Activated CD4-positive, alpha-beta T cell treated with anti-CD3 and anti-CD28 coated beads, Interleukin-2, Interleukin-4, amounts not matched to agents 100 ng/mL and 50 ng/mL, durations not matched to agents 16 hours and 8 hours (primary cell): ENCODE results near the gene PCCA.

Source experiments
- DNase-seq: peaks from one replicate; pipeline ENCODE4 v3.0.0-alpha.2; 2020; ENCODE audit warnings: low spot score

PCCA gene

DNA sequence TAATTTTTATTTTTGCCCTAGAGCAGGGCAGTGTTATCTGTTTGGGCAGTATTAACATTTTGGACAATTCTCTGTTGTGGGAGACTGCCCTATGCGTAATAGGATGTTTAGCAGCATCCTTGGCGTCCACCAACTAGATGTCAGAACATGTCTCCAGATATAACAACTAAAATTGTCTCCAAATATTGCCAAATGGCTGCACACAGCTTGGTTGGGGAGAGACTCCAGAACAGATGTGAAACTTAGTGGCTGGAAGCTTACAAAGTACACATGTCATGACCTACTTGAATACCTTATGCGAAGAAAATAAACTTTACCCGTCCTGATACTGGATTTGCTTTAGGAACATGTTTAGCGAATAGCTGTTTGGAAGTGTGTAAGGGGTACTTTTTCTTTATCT is 376.7 kb downstream of the PCCA start:
- DNase-seq = no peak

DNA sequence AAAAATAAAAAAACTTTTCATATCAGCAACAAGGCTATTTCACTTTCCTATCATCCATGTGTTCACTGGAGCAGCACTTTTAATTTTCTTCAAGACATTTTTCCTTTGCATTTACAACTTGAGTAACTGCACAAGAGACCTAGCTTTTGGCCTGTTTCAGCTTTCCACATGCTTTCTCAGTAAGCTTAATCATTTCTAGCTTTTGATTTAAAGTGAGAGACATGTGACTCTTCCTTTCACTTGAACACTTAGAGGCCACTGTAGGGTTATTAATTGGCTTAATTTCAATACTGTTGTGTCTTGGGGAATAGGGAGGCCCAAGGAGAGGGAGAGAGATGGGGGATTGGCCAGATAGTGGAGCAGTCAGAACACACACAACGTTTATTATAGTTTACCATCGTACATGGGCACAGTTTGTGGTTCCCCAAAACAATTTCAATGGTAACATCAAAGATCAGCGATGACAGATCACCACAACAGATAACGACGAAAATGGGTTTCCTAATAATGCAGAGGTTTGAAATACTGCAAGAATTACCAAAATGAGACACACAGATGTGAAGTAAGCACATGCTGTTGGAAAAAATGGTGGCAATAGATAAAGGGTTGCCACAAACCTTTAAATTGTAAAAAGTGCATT is 382.1 kb downstream of the PCCA start:
- peak; percentile 49 for DNase-seq

DNA sequence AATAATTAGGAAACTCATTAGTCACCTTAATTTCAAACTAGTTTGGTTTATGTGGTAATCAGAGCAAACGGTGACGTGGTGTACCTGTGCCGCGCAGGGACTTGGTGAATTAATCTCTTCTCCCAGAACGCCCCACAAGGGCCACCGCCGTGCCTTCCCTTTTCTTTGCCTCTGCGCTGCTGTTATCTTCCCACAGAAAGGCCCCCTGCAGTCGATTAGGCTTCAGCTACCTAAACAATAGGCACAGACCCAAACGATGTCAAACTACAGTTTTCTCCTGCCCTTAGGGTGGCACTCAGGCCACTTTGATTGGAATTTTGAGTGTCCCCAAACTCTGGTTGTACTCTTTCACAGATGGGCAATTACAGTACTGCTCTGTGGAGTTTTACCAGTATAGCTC is 384.2 kb downstream of the PCCA start:
- DNase-seq = no peak

DNA sequence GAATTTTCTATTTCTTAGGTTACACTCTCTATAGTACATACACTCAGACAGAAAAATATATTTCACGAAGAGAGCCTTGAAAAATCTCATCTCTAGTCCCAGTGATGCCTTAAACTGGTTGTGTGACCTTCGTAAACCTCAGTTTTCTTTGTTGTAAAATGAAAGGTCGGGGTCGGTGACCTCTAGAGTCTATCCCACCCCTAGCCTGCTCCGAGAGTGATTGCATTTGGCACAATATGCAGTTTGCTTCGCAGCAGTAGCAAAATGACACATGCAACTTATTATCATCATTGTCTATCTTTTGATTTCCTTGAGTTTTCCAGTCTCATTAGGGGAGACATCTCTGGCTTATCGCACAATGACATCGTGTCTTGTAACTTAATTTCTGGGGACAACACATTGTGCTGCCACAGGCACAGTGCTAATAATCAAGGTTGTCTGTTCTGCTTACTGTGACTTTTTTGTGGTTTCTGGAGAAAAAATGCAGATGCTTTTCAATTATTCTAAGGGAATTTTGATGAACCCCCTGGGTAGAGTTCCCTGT is 384.7 kb downstream of the PCCA start:
- no peak for DNase-seq

DNA sequence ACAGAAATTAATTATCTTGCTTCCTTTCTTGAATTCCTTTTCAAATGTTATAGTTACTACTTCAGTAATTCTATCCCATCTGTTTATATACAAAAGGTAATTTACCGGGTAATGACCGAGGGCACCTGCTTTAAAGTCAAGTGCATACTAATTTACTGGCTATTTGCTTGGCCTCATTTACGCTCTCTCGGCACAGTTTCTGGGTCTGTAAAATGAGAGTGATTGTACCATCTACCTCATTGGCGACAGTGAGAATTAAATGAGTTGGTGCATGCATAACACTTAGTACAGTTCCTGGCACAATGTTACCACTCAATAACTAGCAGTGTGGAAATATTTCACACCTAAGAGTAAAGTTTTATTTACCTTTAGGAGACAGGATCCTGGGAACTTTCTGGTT is 388.1 kb downstream of the PCCA start:
- DNase-seq = no peak

DNA sequence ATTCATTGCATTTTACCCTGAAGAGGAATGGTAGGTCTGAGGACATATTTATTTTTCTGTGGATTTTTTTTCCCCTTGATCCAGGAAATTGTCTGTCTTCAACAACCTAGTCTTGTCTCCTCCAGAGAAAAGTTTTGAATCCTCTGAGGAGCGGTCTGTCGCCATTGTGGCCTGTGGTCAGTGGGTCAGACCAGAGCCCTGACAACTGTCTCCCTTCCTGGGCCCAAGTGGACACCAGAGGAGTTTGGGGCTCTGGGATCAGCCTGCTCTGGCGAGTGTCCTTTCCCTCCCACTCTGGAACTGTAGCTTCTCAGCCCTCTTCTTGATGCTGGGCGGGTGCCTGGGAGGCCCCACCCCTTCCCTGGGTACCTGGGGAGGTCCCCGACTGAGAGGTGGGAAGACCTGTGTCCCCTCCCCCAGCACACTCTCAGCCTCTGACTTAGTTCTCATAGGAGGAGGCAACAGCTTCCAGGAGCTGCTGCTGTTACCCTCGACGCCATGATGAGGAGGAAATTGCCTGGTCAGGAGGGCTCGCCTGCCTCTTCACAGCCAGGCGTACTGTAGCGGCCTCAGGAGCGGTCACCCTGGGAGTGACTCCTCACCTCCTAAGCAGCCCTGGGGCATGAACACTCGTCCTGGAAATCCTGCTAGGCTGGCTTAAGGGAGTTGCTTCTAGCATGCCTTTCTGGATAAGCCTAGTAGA is 389.4 kb downstream of the PCCA start:
- DNase-seq = no peak

DNA sequence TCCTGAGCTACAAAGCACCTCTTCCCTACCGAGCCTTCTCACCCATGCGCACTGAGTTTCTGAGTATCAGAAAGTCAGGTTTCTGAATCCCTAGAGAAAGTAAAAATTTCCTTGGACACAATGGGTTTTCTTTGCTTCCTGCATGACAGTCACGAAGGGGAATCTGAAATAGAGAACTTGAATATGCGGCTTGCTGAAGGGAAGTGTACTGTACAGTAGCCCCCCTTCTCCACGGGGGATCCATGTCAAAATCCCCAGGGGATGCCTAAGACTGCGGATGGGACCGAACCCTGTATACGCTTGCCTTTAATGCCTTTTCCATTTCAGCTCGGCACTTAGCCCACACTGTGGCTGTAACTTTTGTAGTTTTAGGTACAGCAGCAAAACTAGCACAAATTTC is 391.8 kb downstream of the PCCA start:
- DNase-seq = no peak

DNA sequence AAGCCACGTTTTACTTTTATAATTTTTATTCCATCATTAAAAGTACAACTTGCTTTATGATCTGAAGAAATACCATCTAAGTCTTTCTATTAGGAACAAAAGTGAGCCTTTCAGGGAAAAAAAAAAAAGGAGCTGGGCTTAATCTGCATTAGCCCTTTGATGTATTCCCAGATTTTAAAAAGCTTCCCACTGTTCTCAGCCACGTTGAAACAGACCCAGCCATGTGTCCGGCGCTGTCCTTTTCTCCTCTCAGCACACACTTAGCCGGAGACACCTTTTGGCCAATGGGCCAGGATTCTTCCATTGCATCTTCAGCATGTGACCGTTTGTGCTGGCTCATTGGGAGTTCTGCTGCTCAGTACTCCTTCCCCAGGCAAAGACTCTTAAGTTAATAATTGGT is 394.2 kb downstream of the PCCA start:
- DNase-seq = no peak

DNA sequence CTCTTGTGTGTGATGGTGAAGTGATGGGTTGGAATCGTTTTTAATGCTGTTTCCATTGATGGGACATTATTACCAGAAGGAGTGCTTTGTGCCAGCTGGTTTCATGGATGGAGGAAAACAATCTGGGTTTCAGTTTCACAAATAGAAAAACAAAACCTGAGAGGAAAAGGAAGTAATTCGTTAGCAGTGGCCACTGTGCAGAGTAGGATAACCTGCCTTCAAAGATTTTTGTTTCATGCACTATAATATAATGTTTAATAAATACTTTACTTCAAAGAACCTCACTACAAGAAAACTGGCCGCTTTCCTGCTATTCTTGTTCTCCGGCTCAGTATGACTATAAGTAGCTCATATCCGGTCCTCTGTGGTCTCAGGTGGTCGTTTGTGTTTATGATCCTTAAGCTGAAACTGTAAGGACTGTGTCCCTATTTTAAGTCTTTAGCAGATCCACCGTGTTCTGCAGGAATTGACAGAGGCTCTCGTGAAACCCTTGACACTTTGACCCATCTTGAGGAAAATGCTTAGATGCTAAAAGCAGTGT is 395.0 kb downstream of the PCCA start:
- DNase-seq = no peak

DNA sequence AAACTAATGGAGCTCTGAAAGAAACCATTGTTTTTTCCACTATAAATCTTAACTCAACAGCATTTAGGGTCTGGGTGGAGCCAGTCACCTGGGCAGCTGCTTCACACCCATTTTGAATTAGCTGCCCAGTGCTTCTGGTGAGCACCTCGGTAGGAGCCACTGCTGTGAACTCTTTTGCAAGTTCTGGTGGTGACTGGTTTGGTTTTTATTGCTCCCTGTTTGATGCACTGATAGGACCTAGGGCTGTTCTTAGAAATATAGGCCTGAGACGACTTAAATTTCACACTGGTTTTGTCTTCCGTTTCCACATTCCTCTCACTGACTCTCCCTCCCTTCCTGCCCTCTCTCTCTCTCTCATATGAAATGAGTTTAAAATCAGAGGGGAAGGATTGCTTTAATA is 395.8 kb downstream of the PCCA start:
- peak; percentile 18 for DNase-seq

DNA sequence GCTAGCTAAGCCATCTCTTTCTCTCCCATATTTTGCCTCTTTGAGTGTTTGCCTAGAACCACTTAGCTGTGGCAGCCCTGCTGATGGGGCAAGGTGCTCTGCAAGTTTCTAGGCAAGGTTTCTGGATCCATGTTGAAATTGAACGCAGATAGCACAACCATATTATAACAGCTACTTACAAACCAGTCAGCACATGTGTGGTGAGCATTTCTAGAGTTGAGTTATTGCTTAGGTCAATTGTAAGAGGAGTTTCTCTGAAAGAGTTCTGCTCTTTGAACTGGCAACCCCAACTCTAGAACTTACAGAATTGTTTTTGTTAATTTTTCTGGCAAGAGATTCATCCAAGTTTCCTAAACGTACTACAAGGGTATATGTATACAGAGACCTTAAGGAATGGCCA is 396.4 kb downstream of the PCCA start:
- no peak for DNase-seq

DNA sequence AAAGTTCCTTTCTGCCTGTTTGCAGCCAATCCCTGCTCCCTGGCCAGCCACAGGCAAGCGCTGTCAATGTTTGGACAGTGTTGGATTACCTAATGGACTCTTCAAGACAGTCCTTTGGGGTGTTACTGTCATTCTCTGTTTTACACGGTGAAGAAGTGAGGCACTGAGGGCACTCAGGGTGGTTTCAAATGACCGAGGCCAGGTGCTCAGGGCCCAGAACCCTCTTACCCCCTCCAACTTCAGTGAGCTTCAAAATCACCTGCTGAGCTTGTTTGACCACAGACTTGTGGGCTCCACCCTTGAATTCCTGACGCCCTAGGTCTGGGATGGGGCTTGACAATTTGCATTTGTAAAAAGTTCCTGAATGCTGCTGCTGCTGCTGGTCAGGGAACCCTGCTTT is 401.8 kb downstream of the PCCA start:
- DNase-seq = no peak

DNA sequence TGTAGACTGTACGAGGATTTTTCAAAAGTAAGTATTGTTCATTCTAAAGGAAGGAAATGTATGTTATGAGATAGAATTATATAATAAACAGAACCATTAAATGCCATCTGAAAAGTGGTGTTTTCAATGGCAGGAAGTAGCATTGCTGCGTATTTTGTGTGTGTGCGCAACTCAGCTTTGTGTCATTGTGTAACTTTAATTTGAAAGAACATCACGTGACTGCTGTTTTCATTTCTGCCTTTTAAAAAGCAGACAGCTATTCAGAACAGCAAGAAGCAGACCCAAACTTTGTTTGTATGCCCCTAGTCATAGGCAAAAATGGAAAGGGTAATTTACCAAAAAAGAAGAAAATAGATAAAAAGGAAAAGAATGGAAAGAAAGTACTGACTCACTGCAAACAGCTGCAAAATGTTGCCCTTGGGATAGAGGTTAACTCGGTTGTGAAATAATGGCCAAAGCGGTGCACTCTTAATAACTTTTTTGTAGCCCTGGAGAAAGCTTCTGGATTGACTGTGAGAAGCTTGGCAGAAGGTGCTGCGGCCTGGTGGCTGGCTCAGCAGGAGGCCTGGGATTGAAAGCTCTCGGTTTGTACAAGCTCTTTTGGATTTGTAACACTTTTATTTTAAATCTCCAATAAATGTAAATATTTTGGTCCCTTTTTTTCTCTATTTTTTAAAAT is 402.4 kb downstream of the PCCA start:
- no peak for DNase-seq

DNA sequence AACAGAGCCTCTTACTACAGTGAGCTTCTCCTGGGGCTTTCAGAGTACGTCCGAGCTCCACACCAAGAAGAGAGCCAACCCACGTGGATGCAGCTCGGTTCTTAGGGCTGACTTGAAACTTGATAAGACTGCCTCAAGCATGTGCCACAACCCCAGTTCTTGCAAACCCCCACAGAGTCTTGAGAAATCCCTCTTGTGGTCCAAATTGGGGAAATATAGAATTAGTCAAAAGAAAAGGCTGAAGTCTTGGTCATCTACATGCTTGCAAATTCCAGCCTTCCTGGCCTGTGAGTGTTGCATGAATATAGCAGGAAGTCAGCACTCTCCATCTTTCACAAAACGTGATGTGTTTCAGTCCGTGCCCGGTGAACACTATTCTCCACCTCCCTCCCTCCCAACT is 404.5 kb downstream of the PCCA start:
- no peak for DNase-seq

DNA sequence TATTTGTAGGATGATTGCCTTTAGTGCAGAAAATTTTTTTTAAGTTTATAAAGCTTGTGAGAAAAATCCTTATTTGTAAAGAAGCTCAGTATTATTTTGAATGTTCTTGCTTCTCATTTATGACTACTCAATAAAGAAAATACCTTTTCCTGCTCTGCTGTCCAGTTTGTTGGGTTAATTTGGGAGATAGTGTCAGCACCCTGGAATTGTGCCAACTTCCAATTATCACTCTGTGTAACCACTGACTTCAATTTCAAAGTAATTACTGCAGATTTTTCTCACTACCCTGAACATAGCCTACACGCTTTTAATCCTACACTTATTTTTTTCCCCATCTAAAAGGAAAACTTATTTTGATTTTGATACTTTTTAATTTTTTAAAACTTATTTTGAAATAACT is 406.6 kb downstream of the PCCA start:
- no peak for DNase-seq

DNA sequence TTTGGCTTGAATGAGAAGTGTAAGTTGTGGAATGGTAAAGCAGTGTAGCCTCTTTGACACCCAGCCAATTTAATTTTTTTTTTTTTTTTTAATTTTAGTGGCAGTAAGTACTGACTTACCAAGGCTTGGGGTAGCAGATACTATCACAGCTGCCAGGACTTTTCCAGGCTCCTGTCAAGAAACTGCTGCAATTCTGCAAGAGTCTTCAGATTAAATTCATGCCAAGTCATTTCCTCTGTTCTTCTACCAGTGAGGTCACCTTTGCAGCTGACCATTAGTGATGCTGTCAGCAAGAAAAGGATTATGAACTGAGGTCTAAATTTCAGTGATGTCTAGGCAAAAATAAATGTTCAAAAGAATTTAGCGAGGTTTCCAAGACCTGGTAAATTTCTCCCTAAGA is 408.5 kb downstream of the PCCA start:
- no peak for DNase-seq

DNA sequence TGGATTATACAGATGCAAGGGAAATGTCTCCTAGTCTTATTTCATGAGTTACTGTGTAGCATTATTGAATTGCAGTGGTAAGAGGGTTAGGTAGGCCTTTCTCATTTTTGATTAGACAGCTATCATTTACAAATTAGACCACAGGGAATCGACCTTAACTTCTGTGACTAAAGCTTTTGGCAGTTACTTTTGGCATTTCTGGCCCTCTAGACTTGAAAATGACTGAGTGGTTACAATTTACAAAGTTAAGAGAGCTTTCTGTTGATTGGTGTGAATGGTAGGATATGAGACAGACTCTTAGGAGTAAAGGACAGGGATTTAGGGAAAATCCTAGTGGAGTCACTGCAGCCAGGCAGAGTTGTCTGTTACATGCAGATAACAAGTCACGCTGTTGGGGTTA is 413.6 kb downstream of the PCCA start:
- no peak for DNase-seq

DNA sequence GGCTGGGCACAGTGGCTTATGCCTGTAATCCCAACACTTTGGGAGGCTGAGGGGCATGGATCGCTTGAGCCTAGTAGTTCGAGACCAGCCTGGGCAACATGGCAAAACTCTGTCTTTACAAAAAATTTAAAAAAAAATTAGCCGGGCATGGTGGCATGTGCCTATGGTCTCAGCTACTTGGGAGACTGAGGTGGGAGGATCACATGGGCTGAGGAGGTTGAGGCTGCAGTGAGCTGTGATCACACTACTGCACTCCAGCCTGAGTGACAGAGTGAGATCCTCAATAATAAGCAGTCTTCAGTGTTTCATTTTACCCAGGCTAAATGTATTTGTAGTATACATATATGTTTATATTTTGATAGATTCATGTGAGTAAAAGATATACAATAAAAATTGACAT is 414.7 kb downstream of the PCCA start:
- no peak for DNase-seq

DNA sequence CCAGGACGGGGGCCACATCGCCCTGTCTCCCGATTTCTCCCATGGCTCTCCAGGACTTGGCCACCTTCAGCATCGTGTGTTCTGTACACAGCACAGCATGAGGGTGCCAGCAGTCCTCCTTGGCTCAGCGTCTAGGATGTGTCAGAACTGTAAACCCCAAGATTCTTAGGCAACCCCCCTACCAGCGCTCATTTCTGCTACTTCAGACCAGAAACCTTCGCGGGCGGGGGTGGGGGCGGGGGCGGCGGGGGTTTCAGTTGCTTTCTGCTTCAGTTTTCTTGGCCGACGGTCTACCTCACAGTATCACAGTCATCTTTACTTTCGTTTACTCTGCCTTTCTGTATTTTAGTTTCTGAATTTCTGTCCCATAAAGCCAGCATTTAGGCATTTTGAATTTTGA is 417.3 kb downstream of the PCCA start:
- peak; percentile 64 for DNase-seq

DNA sequence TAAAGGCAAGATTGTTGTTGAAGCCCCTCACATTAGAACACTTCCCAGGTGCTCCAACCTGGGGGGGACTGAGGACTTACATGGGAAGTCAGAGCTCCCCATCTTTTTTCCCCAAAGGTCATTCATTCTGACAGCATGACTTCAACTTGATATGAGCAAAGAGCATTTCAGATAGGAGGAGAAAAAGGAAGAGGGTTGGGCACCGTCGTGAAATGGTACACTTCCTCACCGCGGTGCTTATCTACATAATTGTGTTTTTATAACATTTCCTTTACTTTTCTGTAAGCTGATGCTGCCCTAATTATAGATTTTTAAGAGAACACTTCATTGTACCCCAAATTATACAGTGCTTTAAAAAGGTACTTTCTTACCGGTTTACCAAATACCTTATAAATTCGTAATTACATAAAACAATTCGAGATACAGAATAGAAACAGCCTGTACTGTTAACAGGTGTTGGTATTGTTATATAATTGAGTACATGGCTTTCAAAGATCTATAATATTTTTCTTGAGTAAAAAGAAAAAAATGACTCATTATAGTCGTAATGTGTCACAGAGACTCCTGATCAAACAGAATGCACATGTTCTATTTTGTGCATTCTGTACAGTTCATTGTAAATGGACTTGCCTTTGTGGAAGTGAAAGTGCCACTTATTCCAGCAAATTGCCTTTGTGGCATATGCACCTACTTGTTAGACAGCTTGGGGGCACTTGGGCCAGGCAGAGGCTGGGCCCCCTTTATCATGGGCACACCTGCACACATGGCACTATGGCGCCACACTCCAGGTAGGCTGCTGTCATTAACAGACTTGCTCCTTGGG is 417.9 kb downstream of the PCCA start:
- DNase-seq = peak; percentile 26

DNA sequence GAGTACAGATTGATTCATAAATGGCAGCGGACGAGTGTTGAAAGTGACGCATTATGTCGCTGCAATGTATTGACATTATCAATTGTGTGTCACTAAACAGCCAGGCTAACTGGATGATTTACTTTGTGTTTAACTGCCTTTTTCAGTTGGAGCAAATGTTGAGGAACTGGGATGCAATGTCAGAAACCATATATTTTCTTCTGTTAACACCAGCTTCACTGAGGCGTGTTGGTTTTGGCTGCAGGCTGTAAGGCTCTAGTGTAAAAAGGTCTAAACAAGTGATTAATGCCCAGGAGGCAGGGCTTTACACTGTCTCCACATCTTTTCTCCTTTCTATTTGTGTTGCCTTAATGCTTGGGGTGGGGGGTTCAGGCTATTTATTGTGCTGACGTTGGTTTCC is 419.6 kb downstream of the PCCA start:
- DNase-seq = no peak

DNA sequence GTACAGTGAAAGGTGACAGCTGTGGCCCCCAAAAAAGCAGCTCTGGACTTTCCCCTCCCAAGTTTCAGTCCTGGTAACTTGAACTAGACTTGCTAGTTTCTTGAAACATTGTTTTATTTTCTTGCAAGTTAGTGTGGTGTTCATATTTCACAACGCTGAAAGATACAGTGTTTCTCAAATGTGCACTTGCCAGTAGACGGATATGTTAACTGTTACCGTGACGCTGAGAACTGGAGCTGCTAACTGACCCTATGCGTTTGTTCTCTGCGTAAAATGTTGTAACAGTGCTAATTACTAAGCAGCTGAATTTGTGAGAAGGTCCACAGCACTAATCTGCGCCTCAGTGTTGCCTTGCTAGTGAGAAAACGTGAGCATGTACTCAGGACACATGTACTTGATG is 420.1 kb downstream of the PCCA start:
- DNase-seq = no peak
